K562 (cell line): ENCODE data around the gene PLCL2. TPM values are rescaled to one million over a fixed set of nuclear protein-coding genes. Genes with fewer than 3 reads are reported as not detected.

ENCODE experiments used
- MYC ChIP-seq, 2 experiments: fragments of 250-450 bp in 1 of 2; sonication (Bioruptor Pico) in 1 of 2; IDR thresholded peaks; 2 replicates each; pipeline versions ENCODE4 v1.5.1 to v1.6.1; 2012 to 2021; ENCODE audit warnings: low read depth in 2 of 2, borderline replicate concordance in 1 of 2, improper control_type of control experiment in 1 of 2, low read length in 1 of 2, mild to moderate bottlenecking in 1 of 2, moderate library complexity in 1 of 2
- RBM39 ChIP-seq: fragments of 200-400 bp; formaldehyde crosslinking; optimal IDR thresholded peaks from 2 replicates; pipeline ENCODE3; 2018; ENCODE audit warnings: low read depth, low read length
- TBP ChIP-seq: optimal IDR thresholded peaks from 2 replicates; pipeline ENCODE3; 2011; ENCODE audit warnings: low read depth, low read length, improper control_type of control experiment
- ZBTB40 ChIP-seq, 2 experiments: fragments of 450-650 bp in 1 of 2; sonication (generic) in 1 of 2; formaldehyde crosslinking in 1 of 2; IDR thresholded peaks; 2 replicates each; pipeline versions ENCODE4 v1.7.1 to v1.9.0; 2016 to 2022; ENCODE audit warnings: inconsistent platforms in 1 of 2, mild to moderate bottlenecking in 1 of 2, missing genetic modification reagents in 1 of 2
- polyA plus RNA-seq, 8 experiments: library from polyadenylated mRNA; depleted of rRNA in 4 of 8; stranded (reverse) in 5 of 8; unstranded in 3 of 8; fragments of >200 nt; fragmentation: Nextera tagmentation in 2 of 8; fragmentation: Illumina TruSeq in 1 of 8; extraction: Ambion mirVana in 2 of 8; extraction: Trizol in 1 of 8; gene quantifications; 2 replicates each; pipeline versions ENCODE4 v1.2.1 to v1.2.3, GENCODE V29; 2011 to 2014; ENCODE audit warnings: inconsistent platforms in 1 of 8, missing spikeins in 1 of 8
- total RNA-seq, 7 experiments: library from RNA; depleted of rRNA in 6 of 7; stranded (reverse); fragments of >200 nt in 6 of 7; fragmentation: Illumina TruSeq in 2 of 7; extraction: Trizol in 2 of 7; gene quantifications; 2 replicates each; pipeline versions ENCODE4 v1.2.1 to v1.2.3, GENCODE V29; 2011 to 2021; ENCODE audit warnings: low replicate concordance in 1 of 7

Gene PLCL2
- total and polyA plus RNA-seq, 9 of the 15 experiments (the other 6 are each of a cell fraction or from before 2014, with no cell fraction given) = 0.03 to 0.18 (median 0.11) TPM; not detected in 2

- TF ChIP-seq ZBTB40 (IDR thresholded peaks at IDR 0.05) (no peak), ZBTB40 (CRISPR knock-in tag; IDR thresholded peaks at IDR 0.05) (no peak), TBP (no peak), MYC (IDR thresholded peaks at IDR 0.05; ENCODE audit: low read depth, low read length) (no peak), MYC (CRISPR knock-in tag; IDR thresholded peaks at IDR 0.05; ENCODE audit: borderline replicate concordance, low read depth) (no peak), RBM39 (no peak)
Measured at GRCh38 chr3:17061005-17061404, 176.2 kb downstream of the PLCL2 start (continued).
